IPS DF 4.7 (cell line): ENCODE data around the gene RPS3.

ENCODE experiments used
- DNase-seq: peaks from one replicate; pipeline ENCODE4 v3.0.0-alpha.2; 2013; ENCODE audit warnings: low spot score; ENCODE audit errors: extremely low read depth

The RPS3 gene

DNA sequence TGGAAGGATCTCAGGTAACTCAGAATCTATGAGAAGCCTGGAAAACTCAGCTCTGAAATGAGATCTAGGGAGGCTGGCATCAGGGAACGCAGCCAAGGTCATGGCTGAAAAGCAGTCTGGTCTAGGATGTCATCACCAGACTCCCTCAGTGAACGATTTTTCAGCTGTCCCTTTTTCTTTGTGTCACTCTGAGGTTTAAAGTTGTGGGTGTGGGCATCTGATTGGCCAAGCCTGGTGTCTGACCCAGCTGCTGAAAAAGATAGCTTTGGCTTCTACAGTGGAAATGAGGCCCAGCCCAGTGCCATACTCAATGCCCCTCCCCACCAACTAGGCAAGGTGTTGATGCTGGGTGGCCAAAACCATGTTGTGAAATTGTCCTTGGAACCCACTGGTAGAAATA is 14.5 kb downstream of the RPS3 start:
- DNase-seq = no peak

DNA sequence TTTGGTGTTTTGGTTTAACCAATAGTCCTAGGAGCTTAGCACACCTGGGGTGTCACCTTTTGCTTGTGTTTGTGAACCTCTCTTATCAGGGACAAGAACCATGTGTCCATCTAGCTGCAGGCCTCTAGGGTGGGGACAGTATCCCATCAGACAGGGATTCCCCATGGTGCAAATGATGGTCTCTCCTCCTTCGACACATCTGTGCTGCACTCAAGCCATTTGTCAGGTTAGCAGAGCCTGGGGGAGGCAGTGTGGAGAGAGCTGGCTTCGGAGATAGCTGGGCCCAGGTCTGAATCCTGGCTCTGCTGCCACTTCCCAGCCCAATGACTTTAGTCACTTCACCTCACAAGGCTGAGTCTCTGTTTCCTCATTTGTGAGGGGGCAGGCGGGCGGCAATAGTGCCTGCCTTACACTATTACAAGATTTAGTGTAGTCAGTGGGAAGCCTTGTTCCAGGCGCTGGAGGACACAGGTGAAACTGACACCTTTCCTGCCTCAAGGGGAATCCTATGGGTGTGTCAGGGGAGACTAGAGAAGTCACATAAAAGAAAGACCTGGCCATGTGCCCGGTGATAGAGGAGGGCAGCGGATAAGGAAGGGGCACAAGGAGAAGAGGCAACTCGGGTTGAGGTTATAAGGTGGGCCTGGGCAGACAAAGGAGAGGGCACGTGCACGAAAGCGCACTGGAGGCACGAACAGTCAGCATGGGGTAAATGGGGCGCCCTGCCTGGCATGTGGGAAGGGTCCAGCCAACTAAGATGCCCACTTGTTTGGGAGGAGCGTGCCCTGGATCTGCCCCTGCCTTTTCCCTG is 21.1 kb downstream of the RPS3 start:
- DNase-seq = no peak

DNA sequence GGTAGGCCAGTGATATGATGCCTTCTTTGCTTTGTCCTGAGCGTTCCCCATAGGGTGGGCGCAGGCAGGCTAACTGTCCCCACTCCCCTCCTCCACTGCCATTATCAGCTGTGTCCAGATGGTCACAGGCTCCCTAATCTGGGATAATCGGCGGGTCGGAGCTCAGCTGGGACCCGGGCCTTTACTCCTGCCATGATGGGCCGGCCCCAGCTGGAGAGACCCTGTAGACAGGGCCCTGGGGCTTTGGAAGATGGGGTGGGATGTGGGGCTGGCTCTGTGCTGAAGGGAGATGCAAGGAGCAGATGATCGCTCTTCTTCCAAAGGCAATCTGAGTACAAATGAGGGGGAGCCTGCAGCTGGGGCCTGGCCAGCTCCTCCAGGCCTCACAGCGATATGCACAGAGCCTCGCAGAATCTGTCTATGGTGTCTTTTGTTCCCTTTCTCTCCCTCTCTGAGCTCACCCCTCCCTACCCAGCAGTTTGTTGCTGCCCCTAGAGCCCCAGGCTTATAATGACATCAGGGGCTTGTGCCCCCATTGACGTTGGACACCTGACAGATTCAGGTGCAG is 21.8 kb downstream of the RPS3 start:
- no peak for DNase-seq

DNA sequence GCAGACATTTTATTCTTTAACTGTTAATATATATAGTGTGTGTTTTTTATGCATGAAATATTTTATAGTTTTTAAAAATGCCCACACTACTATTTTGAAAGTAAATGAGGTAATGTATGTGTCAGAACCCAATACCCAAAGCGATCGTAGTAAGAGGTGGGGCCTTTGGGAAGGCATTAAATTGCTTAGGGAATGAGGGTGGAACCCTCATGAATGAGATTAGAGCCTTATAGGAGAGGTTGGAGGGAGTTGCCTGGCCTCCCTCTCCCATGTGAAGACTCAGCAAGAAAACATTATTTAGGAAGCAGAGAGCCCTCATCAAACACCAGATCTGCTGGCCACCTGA is 22.6 kb downstream of the RPS3 start:
- DNase-seq = no peak

DNA sequence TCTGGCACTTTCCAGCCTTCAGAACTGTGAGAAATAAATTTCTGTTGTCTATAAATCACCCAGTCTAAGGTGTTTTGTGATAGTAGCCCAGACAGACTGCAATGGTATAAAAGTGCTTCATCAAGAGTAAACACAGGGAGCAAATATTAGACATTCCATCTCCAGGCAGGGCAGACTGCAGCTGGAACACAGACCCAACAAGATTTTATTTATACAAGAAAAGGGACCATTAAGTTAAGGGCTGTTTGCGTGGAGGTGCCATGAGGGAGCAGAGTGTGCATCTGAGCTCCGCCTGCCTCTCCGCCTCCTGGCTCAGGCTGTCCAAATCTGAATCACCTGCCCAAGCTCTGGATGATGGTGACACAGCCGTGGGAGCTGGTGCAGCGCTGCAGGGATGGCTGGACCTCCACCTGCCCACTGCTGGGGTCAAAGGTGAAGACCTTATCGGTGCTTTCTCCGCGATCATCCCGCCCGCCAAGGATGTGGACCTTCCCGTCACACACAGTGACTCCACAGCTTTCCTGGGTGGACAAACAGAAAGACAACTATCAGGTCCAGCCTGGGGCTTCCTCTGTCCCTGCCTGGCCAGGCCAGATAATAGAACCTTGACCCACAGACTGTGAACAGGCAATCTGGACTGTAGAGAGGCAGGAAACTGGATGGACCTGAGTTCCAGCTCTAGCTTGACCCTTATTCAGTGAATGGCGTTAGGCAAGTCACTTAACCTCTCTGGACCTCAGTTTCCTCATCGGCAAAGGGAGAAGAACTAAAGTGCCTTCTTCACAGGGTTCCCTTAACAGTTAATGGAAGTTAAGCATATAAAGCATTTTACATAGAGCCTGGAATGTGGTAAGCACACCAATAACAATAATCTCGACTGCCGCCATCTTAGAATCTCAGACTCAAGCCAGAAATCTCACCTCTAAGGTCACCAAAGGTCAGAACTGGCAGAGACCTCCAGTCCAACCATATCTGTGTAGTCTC is 23.2 kb downstream of the RPS3 start:
- no peak for DNase-seq

DNA sequence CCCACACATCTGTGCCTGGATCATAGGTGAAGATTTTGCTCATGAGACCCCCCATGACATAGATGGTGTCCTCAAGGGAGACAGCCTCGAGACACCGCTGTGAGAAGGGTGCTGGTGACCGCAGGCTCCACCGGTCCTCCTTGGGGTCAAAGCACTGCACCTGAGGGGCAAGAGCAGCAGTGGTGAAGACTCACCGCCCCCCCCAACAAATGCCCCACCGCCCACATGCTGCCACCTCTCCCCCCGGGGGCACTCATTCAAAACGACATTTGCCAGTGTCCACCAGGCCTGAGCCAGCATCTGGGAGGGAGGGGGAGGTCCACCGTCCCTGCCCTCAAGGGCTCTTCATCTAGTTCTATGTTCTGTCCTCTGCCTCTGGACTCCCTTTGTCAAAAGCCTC is 24.4 kb downstream of the RPS3 start:
- DNase-seq = no peak

DNA sequence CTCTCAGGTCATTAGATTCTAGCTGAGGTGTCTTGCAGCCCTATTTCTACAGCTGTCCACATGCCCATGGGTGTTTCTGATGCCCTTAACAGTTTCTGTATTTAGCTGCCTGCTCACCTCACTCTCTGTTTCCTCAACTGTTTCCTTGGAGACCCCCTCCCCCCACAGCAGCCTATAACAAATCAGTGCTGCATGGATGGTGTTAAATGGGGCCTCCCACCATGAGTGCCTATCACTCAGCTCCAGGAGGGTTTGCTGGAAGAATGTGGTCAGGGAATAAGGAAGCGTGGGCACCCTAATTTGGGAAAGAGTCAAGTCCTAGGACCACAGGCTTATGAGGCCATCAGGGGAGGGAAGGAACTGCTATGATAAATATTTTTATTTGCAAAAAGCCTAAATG is 25.1 kb downstream of the RPS3 start:
- no peak for DNase-seq

DNA sequence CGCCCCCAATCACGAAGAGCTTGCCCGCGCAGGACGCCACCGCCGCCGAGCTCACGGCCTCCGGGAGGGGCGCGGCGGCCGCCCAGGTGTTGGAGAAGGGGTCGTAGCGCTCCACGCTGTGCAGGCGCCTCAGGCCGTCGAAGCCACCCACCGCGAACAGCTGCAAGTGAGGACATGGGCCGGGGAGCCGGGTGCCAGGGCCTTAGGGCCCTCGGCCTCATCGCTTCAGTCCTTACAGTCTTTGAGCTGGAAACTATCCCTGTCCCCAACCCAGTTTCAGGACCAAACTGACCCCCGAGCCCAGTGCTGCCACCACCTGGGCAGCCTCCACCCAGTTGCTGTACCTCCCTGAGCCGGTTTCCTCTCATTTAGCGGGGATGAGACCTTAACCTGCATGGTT is 26.1 kb downstream of the RPS3 start:
- DNase-seq = no peak

DNA sequence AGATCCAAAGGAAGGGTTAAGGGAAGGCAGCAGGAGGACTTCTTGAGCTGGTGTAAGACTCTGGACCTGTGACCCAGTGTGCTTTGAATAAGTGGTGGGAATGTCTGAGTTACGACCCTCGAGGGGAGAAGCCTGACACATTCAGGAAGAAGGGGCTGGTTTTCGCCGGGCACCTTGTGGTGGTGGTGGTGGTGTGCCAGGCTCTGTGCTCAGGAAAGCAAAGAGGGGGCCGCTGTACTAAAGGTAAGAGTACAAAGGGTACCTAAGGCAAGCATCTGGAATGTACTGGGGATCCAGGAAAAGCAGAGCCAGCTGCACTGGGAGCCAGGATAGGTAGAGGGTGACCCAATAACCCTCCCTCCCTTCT is 27.4 kb downstream of the RPS3 start:
- no peak for DNase-seq

DNA sequence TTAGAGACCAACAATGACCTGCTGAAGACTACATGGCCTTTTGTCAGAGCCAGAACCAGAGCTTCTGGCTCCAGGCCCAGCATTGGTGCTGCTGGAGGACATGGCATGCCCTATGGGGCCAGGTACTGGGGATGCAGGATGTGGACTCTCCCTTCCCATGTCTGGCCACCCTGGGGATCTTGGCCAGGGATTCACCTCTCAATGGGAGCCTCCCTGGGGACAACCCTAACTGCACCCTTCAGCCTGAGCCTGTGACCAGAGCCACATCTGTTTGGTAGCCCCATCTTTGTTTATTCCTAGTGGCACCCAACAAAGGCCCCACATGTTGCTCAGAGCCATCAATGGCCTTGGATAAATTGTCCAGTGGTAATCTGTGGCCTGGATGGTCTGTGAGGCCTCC is 27.9 kb downstream of the RPS3 start:
- DNase-seq = no peak

DNA sequence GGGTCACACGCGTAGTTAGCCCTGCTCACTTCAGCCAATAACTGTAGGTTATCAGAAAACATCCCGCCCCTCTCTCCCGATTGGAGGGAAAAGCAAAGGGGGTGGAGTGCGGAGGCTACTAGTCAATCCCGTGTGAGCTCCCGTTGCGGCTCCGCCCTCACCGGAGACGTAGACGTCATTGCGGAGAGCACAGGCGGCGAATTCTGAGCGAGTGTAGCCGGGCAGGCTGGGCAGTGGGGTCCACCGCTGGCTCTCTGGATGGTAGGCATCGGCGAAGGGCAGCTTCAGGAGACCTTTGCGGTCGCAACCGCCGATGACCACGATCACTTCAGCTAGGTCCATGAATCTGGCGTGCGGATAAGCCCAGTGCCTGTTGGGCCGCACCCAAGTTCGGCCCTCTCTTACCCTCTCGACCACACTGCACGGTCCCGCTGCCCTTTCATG is 29.0 kb downstream of the RPS3 start:
- no peak for DNase-seq

DNA sequence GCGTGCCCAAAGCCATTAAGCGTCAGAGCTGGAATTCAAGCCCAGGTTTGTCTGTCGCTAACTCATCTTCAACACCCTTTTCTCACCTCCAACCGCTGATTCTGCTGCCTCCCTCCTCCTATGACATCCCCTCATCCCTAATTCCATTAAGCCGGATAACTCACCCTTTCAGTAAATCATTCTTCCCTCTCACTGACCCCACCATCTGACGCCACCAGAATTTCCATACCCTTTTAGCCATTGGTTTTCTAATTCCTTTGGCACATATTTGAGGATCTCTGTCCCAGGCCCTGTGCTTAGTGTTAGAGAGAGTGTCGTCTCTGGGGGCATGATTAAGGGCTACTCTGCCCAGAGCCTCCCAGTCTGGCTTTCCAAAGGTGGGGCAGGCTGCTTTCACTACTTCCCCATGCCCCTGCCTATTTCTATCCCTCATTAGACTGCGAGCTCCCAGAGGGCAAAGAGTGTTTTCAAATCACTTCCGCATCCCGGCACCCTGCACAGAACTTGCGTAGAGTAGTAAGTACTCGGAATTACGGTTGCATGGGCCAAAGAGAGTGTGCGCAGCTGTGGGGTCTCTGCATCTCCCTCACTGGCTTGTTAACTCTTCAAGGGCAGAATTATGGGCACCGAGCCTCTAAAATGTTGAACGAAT is 29.8 kb downstream of the RPS3 start:
- DNase-seq = no peak

DNA sequence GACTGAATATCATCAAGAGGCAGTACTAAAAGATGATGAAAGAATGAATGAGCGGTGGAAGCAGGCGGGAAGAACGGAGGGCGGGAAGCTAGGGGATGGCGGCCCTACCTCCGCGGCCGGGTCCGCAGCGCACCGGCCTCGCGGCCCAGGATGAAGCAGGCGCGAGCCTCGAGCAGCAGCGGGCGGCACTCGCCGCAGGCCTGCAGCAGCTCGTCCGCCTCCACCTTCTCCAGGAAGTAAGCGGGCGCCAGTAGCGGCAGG is 30.3 kb downstream of the RPS3 start:
- DNase-seq = no peak

DNA sequence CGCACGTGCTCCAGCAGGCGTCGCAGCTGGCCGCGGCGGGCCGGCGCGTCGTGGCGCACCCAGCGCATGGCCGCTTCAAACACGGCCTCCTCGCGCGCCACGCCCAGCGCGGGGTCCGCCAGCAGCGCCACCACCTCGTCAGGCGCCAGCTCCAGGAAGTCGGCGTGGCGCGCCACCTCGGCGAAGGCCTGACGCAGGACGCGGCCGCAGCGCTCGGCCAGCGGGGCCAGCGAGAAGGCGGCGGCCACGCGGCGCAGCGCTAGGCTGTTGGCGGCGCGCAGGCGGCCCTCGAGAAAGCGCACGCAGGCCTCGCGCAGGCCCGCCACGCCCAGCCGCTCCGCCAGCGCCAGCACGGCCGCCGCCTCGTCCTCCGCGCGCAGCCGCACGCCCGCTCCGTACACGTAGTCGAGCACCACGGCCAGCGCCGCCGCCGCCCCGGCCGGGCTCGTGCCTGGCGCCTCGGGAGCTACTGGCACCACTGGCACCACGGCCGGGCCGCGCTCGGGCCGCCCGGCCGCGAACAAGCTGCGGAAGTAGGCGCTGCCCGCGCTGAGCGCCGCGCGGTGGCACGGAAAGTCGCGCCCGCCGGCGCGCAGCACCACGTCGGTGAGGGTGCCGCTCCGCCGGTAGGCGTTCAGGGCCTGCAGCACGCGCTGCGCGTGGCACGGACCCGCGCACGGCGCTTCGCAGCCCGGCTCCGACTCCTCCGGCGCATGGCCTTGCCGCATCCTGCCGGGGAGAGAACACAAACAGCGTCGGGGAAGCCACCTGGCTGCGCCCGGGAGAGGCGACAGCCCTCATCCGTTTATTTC is 30.8 kb downstream of the RPS3 start:
- no peak for DNase-seq

DNA sequence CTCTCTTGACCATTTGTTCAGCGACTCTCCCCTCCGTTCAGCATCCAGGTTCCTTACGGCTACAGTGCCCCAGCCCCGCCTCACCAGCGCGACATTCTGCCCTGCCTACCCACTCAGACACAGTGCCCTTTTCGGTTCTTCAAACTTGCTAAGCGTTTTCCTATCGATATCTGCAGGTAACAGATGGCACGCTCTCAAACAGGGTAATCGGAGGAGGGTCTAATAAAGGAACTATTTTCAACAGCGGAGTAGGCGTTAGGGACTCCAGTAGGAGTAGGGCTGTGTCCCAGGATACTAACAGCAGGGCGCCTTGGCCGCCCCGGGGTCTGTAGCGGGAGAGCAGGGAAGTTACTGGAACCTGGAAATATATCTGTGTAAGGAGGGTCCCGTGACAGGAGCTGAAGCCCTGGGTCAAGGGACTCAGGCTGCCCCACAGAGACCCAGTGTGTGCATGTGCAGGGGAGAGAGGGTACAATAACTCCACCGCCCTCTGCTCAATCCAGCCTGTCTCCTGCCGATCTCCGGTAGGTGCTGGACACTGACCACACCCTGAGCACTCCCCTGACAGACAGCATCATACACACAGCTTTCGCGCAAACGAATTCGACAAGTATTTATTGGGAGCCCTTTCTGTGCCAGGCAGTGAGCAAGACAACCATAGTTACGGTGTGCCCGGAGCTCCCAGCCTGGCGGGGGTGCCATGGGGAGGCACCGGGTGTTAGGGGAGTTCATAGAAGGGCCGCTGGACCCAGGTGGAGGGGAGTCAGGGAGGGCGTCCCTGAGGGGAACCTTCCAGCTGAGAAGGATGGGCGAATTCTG is 31.6 kb downstream of the RPS3 start:
- no peak for DNase-seq

DNA sequence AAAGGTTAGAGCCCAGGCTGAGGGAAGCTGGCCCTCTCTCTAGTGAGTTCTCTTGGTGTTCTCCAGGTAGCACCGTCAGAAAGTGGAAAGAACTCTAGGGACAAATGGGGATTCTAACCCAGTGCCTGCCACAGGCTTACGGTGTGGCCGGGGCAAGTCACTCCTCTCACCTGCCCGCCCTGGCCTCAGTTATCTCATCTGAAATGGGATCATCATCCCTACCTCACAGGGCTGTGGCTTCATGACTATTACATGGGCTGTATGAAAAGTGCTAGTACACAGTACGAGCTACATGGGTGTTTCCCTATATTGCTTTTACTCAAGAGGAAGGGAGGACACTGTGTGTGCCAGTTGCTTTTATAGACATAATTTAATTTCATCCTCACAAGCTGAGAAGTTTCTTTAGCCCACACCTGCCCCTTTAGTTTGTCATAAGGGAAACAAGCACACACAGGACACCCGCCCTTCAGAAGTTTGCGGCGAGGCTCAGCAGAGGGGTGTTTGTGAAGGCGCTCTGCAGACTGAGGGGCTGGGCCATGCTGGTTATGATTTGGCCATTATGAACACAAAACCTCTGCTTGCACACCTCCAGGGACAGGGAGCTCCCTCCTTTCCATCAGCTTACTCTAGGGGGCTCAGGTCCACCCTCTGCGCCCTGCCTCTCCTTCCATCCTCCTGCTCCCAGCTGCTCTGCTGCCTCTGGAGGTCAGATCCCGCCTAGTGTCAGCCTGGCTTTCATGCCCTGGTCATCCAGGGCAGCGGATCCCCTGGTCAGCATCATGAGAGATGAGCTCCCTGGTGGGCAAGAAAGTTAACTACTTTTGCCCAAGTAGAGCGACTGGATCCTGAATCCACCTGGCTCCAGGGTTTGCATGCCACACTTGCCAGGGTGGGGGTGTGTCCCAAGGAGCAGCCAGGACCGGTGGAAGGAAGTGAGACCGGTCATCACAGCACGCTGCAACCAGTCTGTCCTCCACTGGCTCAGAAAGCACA is 32.5 kb downstream of the RPS3 start:
- DNase-seq = no peak

DNA sequence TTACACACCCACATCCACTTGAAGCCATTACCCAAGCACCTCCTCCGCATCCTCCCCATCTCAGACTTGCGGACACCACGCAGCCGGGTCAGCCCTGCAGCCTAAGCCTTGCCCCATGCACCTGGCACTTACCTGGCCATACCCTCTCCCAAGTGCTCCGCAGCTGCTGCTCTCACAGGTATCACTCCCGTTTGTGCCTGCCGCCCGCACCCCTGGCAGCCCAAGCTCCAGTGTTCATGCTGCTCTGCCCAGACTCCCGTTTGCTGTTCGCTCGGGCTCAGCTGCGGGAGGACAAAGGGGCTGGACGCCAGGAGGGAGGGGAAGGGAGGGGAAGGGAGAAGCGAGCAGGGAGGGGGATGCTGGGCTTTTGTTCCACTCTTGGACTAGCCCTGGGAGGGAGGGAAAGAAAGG is 33.6 kb downstream of the RPS3 start, which contains the start of gene KLHL35:
TSS of gene KLHL35 (minus strand) at position 293 of the 411 bp plus-strand sequence. CDS start 2,574 bp downstream, outside the sequence.
- DNase-seq = no peak

DNA sequence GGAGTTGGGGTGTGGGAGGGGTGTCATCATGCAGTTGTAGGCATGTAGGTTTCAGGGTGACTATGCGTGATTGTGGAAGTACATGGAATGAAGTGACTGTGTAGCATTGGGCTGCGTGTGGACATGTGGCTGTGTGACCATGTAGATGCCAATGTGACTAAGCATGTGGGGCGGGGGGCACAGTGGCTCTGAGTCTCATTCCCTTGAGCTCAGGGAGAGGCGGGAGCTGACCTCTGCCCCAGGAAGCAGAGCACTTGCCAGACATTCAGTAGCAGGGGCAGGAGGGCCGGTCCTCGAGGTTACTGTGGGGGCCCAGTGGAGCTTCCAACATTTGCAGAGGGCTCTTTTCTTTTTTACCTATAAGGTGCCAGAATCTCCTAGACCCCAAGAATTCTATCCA is 34.1 kb downstream of the RPS3 start:
- DNase-seq = no peak

DNA sequence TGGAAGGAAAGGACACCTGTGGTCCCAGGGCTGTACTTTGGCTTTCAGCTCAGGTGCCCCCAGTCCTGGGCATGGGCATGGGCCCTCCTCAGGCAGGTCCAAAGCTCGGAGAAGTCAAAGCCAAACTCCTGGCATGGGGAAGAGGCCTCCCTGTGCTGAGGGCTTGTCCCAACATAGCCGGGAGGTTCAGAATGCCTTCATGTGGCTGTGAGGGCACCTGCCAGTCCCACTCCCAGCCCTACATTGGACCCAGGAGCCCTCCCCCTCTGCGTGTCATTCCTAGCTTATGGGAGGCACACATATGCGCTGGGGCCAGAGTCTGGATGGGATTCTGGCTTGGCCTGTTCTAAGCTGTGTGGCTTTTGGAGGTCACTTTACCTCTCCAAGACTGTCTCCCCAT is 34.7 kb downstream of the RPS3 start:
- no peak for DNase-seq
